ENCODE measurements around the gene UBE2A.

The UBE2A gene

DNA sequence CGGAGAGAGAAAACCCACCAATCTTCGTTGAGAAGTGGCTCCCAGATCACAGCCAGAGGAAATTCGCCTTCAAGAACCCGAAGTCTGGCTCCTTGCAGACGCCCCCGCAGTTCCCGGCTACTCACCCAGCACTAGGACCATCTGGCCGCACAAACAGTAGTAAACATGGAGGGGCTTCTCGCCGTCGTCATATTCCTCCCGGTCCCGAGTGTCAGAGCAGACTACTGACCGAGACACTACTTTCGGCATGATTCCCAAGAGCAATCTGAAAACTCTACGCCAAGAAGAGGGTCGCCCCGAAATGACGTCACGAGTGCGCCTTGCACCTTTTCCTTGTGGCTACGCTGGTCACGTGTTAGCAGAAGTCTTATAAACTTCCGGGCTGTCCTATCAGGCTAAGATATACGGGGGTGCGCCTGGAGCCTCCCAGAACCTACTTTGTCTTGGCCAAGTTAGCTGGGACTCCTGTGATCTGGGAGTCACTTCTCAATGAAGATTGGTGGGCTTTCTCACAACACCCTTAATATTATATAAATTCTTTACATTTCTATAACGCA, 9.2 kb upstream of the UBE2A start, which contains the start of gene STEEP1 (continued):
- TF ChIP-seq, protein P1, sequence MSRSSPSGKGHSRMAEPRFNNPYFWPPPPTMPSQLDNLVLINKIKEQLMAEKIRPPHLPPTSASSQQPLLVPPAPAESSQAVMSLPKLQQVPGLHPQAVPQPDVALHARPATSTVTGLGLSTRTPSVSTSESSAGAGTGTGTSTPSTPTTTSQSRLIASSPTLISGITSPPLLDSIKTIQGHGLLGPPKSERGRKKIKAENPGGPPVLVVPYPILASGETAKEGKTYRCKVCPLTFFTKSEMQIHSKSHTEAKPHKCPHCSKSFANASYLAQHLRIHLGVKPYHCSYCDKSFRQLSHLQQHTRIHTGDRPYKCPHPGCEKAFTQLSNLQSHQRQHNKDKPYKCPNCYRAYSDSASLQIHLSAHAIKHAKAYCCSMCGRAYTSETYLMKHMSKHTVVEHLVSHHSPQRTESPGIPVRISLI (tag by site-specific recombination; IDR thresholded peaks at IDR 0.05) = no peak
- TF ChIP-seq ZNF24 (tag by site-specific recombination; IDR thresholded peaks at IDR 0.05) (peak; percentile 75), ZNF830 (tag by site-specific recombination; IDR thresholded peaks at IDR 0.05; ENCODE audit: low read depth) (no peak), ZBTB1 (tag by site-specific recombination; IDR thresholded peaks at IDR 0.05) (no peak), ZNF302 (tag by site-specific recombination; IDR thresholded peaks at IDR 0.05; ENCODE audit: low read depth) (no peak), KLF17 (tag by site-specific recombination; IDR thresholded peaks at IDR 0.05) (peak; percentile 58; the same call in 1 of the 2 replicates), KLF8 (tag by site-specific recombination; IDR thresholded peaks at IDR 0.05) (peak; percentile 36; the same call in 1 of the 2 replicates), ZNF580 (tag by site-specific recombination; IDR thresholded peaks at IDR 0.05) (0 out of 2 replicates have a peak, but pooled peaks have one; percentile 12), REPIN1 (tag by site-specific recombination; IDR thresholded peaks at IDR 0.05; ENCODE audit: low read depth) (no peak), ZSCAN30 (tag by site-specific recombination; IDR thresholded peaks at IDR 0.05) (peak; percentile 83), ZNF518A (tag by site-specific recombination; conservative IDR thresholded peaks at IDR 0.05; ENCODE audit: low read depth) (peak; percentile 80), SP2 (tag by site-specific recombination; IDR thresholded peaks at IDR 0.05) (peak; percentile 47), OSR2 (tag by site-specific recombination; IDR thresholded peaks at IDR 0.05) (no peak), ZNF2 (tag by site-specific recombination; IDR thresholded peaks at IDR 0.05) (0 out of 2 replicates have a peak, but pooled peaks have one; percentile 31), ZNF266 (tag by site-specific recombination; IDR thresholded peaks at IDR 0.05; ENCODE audit: low read depth) (no peak), ZNF585B (tag by site-specific recombination; IDR thresholded peaks at IDR 0.05) (no peak)
- TF ChIP-seq, protein P2, sequence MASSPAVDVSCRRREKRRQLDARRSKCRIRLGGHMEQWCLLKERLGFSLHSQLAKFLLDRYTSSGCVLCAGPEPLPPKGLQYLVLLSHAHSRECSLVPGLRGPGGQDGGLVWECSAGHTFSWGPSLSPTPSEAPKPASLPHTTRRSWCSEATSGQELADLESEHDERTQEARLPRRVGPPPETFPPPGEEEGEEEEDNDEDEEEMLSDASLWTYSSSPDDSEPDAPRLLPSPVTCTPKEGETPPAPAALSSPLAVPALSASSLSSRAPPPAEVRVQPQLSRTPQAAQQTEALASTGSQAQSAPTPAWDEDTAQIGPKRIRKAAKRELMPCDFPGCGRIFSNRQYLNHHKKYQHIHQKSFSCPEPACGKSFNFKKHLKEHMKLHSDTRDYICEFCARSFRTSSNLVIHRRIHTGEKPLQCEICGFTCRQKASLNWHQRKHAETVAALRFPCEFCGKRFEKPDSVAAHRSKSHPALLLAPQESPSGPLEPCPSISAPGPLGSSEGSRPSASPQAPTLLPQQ (tag by site-specific recombination; IDR thresholded peaks at IDR 0.05) = 0 out of 2 replicates have a peak, but pooled peaks have one; percentile 22
- TF ChIP-seq, protein P3, sequence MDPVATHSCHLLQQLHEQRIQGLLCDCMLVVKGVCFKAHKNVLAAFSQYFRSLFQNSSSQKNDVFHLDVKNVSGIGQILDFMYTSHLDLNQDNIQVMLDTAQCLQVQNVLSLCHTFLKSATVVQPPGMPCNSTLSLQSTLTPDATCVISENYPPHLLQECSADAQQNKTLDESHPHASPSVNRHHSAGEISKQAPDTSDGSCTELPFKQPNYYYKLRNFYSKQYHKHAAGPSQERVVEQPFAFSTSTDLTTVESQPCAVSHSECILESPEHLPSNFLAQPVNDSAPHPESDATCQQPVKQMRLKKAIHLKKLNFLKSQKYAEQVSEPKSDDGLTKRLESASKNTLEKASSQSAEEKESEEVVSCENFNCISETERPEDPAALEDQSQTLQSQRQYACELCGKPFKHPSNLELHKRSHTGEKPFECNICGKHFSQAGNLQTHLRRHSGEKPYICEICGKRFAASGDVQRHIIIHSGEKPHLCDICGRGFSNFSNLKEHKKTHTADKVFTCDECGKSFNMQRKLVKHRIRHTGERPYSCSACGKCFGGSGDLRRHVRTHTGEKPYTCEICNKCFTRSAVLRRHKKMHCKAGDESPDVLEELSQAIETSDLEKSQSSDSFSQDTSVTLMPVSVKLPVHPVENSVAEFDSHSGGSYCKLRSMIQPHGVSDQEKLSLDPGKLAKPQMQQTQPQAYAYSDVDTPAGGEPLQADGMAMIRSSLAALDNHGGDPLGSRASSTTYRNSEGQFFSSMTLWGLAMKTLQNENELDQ (tag by site-specific recombination; IDR thresholded peaks at IDR 0.05; ENCODE audit: low read depth) = no peak
- TF ChIP-seq, protein P4, sequence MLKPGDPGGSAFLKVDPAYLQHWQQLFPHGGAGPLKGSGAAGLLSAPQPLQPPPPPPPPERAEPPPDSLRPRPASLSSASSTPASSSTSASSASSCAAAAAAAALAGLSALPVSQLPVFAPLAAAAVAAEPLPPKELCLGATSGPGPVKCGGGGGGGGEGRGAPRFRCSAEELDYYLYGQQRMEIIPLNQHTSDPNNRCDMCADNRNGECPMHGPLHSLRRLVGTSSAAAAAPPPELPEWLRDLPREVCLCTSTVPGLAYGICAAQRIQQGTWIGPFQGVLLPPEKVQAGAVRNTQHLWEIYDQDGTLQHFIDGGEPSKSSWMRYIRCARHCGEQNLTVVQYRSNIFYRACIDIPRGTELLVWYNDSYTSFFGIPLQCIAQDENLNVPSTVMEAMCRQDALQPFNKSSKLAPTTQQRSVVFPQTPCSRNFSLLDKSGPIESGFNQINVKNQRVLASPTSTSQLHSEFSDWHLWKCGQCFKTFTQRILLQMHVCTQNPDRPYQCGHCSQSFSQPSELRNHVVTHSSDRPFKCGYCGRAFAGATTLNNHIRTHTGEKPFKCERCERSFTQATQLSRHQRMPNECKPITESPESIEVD (tag by site-specific recombination; IDR thresholded peaks at IDR 0.05) = 0 out of 2 replicates have a peak, but pooled peaks have one; percentile 21
- TF ChIP-seq, protein P5, sequence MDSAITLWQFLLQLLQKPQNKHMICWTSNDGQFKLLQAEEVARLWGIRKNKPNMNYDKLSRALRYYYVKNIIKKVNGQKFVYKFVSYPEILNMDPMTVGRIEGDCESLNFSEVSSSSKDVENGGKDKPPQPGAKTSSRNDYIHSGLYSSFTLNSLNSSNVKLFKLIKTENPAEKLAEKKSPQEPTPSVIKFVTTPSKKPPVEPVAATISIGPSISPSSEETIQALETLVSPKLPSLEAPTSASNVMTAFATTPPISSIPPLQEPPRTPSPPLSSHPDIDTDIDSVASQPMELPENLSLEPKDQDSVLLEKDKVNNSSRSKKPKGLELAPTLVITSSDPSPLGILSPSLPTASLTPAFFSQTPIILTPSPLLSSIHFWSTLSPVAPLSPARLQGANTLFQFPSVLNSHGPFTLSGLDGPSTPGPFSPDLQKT (IDR thresholded peaks at IDR 0.05; ENCODE audit: borderline replicate concordance, low read depth, low read length) = 0 out of 2 replicates have a peak, but pooled peaks have one; percentile 11
- TF ChIP-seq, protein P6, sequence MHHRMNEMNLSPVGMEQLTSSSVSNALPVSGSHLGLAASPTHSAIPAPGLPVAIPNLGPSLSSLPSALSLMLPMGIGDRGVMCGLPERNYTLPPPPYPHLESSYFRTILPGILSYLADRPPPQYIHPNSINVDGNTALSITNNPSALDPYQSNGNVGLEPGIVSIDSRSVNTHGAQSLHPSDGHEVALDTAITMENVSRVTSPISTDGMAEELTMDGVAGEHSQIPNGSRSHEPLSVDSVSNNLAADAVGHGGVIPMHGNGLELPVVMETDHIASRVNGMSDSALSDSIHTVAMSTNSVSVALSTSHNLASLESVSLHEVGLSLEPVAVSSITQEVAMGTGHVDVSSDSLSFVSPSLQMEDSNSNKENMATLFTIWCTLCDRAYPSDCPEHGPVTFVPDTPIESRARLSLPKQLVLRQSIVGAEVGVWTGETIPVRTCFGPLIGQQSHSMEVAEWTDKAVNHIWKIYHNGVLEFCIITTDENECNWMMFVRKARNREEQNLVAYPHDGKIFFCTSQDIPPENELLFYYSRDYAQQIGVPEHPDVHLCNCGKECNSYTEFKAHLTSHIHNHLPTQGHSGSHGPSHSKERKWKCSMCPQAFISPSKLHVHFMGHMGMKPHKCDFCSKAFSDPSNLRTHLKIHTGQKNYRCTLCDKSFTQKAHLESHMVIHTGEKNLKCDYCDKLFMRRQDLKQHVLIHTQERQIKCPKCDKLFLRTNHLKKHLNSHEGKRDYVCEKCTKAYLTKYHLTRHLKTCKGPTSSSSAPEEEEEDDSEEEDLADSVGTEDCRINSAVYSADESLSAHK (tag by site-specific recombination; IDR thresholded peaks at IDR 0.05) = no peak
